HG02970 (cell line): ENCODE results near the gene LGR6.
"Not testable (repeated sequence)": the region's sequence is repeated elsewhere in the genome, so short reads cannot be mapped to it uniquely, and the experiment has no call there.

Source experiments
- ATAC-seq: cut with Tn5 transposase; IDR thresholded peaks from one replicate; pipeline ENCODE4 v1.9.1; 2021; ENCODE audit warnings: mild to moderate bottlenecking, moderate library complexity, moderate number of reproducible peaks; ENCODE audit not compliant: unreplicated experiment, low FRiP score

LGR6 gene

GRCh38 chr1:202311875-202312635, 118.5 kb downstream of the LGR6 start:
- no peak for ATAC-seq

DNA sequence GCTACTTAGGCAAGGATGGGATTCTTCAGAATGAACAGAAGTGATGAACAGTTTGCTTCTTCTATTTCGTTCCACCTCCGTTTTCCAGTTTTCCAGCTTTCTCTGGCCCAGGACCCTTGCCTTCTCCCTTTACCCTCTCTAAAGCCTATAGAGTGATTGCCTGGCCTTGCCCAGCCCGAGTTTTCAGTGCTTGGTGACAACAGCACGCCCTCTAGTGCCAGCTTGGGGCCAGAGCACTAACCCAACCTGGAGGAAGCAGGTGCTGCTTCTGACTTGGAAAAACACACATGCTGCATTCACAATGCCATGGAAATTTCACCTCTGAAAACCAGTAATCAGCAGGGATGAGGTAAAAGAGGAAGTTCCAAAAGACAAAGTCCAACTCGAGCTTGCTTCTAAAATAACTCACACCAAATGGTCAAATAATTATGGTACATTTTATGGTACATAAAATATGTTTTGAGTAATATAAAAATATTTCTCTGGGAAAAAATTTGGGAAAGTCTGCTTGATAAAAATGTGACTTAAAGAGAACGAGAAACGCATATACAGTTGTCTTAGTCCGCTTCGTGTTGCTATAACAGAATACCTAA, 122.1 kb downstream of the LGR6 start:
- no peak for ATAC-seq

DNA sequence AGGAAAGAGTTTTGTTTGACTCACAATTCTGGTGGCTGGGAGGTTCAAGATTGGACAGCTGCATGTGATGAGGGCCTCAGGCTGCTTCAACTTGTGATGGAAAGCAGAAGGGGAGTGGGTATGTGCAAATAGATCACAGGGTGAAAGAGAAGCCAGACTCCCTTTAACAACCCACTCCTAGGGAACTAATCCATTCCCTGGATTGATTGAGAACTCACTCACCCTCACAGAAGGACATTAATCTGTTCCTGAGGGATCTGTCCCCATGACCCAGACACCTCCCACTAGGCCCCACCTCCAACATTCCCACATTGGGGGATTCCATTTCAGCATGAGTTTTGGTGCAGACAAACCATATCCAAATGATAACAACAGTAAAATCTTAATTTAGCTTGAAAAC, 122.6 kb downstream of the LGR6 start:
- no peak for ATAC-seq

GRCh38 chr1:202317941-202318925, 124.6 kb downstream of the LGR6 start:
- no peak for ATAC-seq

- ATAC-seq, result no peak
Observed at GRCh38 chr1:202319381-202320080, 125.9 kb downstream of the LGR6 start.

- ATAC-seq, result no peak
Observed at GRCh38 chr1:202320081-202320405, 126.4 kb downstream of the LGR6 start.

- no peak for ATAC-seq
Observed at GRCh38 chr1:202323731-202324130, 130.1 kb downstream of the LGR6 start.

- no peak for ATAC-seq
Observed at GRCh38 chr1:202324646-202325045, 131.0 kb downstream of the LGR6 start.

- ATAC-seq, result no peak
Observed at GRCh38 chr1:202329891-202330290, 136.3 kb downstream of the LGR6 start.

GRCh38 chr1:202333861-202334260, 140.3 kb downstream of the LGR6 start:
- no peak for ATAC-seq

DNA sequence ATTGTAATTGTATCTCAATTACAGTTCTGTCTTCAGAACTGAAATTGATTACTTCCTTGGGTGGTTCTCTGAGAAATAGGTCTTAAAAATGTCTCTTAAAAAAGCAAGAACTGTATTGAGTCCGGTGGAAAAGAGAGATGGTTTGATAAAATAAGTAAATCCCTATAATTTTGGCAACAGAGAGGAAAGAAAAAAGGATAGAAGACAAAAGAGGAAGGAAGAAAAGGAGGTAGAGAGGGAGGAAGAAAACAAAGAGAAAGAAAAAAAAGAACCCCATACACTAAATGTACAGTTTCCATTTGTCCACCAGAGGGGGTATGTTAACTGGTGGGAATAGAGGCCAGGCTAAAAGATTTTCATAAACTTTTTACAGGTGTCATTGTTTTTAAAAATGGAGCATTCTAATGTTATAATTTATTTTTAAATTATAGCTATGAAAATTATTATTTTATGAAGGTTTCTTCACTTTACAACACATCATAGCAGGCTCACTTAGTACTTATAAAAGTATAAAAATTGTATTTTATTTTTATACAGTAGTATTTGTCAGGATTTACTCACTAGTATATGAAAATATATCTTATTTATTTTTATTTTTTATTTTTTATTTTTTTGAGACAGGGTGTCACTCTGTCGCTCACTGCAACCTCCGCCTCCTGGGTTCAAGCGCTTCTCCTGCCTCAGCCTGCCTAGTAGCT, 150.2 kb downstream of the LGR6 start:
- ATAC-seq, result no peak

DNA sequence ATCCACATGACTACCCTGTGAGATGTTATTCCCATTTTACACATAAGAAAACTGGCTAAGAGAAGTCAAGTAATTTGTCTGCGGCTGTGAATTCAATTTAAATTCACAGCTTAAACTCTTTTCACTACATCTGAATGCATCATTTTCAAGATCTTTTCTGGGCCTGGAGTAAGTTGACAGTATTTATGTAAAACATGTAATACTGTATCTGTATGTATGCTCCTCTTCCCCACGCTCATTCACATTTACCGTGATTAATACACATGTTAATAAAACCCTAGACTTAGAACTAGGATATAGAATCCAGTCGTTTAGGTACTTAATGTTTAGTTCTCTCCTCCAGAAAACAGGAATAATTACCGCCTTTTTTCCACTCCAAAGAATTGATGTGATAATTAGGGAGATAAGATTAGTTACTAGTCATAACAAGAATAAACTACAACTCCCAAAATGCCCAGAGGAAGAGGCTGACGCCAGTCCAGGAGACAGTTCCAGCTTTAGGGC, 154.5 kb downstream of the LGR6 start:
- ATAC-seq, result no peak

GRCh38 chr1:202348509-202349205, 155.1 kb downstream of the LGR6 start, which contains the start of gene PPP1R12B:
PPP1R12B (plus strand) TSS chr1:202348699; CDS start chr1:202348852, 153 bp downstream.
- ATAC-seq, result peak; percentile 95

DNA sequence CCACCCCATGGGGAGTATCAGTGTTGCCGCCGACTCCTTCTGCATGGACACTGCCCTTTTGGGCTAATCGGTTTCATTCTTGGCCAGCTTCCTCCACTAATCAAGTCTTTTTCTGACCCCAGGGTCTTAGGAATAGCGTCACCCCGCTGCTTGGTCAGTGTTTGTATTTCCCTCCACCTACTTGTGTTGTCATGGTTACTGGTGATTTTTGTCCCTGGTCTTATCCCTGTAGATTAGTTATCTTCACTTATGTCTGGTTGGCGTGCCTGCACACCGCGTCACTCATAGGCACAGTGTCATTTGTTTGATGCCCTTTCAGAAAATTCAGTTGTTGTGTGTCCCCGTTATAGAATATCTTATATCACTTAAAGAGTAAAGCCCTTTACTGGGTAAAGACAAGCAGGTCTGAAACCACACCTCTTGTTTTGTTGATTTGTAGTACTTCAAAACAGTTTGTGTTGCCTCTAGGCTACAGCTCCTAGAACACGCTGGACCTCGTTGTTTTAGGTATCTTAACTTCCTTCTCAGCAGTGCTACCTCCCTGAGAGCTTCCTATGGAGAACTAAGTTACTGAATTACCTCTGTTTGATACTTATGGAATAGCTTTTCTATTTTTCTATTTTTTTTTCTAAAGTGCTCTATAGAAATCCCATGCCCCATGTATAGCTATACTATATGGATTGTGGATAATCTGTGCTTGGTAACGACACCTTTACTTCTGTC, 155.8 kb downstream of the LGR6 start:
- peak; percentile 8 for ATAC-seq

DNA sequence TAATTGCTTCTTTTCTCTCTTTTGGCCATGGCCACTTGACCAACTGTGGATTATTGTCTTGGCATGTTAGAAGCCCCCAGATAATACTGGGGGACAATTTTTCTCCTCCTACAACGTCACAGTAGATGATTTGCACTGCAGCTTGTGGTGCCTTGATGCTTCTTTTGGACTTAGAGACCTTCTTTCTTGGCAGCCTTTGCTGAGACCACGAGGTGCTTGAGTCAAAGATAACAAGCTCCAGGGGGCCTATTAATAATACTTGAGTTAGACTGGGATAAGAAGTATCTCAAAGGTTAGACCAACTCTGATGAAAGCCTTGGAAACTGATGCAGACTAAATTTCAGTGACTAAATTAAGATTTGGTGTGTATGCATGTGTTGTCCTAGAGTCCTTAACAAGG, 158.1 kb downstream of the LGR6 start:
- ATAC-seq, result no peak

DNA sequence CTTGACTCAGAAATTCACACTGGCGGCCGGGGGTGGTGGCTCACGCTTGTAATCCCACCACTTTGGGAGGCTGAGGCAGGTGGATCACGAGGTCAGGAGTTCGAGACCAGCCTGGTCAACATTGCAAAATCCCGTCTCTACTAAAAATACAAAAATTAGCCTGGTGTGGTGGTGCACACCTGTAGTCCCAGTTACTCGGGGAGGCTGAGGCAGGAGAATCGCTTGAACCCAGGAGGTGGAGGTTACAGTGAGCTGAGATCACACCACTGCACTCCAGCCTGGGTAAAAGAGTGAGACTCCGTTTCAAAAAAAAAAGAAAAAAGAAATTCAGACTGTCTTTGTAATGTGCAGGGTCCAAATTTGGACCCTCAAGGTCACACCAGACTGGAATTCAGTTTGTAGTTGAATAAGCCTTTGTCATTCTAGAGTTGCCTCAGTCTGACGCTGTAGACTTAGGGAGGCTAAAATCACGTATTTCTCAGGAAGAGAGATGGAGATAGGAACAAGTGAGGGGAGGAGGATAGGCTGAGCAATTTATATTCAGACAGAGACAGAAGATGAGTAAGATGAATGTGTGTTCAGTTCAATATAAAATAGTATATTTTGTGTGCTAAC, 159.1 kb downstream of the LGR6 start:
- not testable (repeated sequence) for ATAC-seq

DNA sequence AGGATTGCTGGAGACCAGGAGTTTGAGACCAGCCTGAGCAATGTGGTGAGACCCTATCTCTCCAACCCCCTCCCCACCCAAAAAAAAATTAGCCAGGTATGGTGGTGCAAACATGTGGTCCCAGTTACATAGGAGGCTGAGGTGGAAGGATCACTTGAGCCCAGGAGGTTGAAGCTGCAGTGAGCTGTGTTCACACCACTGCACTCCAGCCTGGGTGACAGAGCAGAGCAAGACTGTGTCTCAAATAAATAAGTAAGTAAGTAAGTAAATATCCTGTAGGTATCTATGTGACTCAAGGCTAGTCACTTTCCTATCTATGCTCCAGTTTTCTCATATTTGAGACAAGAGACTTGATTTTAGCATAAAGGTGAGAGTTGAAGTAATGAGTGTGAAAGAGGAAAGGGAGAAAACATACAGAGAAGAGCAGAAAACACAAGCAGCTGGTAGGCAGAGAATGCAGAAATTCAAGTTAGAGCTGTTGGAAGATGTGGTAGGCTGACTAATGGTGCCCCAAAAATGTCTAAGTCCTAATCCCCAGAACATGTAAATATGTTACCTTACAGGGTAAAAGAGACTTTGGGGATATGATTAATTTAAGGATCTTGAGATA, 162.4 kb downstream of the LGR6 start:
- no peak for ATAC-seq

GRCh38 chr1:202357506-202357905, 163.9 kb downstream of the LGR6 start:
- ATAC-seq, result no peak
